ENCODE measurements around the gene CDH13.

The CDH13 gene

DNA sequence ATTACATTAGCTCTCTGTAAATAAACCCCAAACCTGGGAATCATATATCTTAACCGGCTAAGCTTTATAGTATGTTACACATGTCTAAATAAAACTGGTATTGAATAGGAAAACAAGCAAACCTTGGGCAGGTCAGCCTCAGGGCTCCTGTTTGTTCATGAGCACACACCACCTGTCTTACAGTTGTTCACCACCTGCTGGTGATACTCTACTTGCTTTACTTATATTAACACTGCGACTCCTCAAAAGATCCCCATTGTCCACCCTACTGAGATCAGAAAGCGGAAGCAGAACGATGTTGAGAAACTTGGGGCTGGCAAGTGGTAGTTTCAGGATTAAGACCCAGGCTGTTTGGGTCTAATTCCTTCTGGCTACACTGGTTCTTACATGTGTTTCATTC, 16.4 kb downstream of the CDH13 start:
- peaks cover 22% of the 10 kb centered on the region for H3K4me1 ChIP-seq (ENCODE audit: insufficient read depth, poor library complexity, severe bottlenecking)
- H3K9me3 ChIP-seq (ENCODE audit: severe bottlenecking) = no peaks in the 10 kb centered on the region
- H3K4me3 ChIP-seq (ENCODE audit: severe bottlenecking) = no peak overlapping the region
- TF ChIP-seq, protein P1, sequence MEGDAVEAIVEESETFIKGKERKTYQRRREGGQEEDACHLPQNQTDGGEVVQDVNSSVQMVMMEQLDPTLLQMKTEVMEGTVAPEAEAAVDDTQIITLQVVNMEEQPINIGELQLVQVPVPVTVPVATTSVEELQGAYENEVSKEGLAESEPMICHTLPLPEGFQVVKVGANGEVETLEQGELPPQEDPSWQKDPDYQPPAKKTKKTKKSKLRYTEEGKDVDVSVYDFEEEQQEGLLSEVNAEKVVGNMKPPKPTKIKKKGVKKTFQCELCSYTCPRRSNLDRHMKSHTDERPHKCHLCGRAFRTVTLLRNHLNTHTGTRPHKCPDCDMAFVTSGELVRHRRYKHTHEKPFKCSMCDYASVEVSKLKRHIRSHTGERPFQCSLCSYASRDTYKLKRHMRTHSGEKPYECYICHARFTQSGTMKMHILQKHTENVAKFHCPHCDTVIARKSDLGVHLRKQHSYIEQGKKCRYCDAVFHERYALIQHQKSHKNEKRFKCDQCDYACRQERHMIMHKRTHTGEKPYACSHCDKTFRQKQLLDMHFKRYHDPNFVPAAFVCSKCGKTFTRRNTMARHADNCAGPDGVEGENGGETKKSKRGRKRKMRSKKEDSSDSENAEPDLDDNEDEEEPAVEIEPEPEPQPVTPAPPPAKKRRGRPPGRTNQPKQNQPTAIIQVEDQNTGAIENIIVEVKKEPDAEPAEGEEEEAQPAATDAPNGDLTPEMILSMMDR (IDR thresholded peaks at IDR 0.05; ENCODE audit: poor library complexity, severe bottlenecking) = no peak
- no peak for ATAC-seq (ENCODE audit: low read depth)
- DNase-seq (ENCODE audit: low spot score) = no peak
- no peak overlapping the region for H3K27ac ChIP-seq (ENCODE audit: poor library complexity, severe bottlenecking)
- H3K27me3 ChIP-seq (ENCODE audit: insufficient read depth, poor library complexity, severe bottlenecking) = no peaks in the 10 kb centered on the region
- peaks cover 8% of the 10 kb centered on the region for H3K36me3 ChIP-seq (ENCODE audit: low read depth)

DNA sequence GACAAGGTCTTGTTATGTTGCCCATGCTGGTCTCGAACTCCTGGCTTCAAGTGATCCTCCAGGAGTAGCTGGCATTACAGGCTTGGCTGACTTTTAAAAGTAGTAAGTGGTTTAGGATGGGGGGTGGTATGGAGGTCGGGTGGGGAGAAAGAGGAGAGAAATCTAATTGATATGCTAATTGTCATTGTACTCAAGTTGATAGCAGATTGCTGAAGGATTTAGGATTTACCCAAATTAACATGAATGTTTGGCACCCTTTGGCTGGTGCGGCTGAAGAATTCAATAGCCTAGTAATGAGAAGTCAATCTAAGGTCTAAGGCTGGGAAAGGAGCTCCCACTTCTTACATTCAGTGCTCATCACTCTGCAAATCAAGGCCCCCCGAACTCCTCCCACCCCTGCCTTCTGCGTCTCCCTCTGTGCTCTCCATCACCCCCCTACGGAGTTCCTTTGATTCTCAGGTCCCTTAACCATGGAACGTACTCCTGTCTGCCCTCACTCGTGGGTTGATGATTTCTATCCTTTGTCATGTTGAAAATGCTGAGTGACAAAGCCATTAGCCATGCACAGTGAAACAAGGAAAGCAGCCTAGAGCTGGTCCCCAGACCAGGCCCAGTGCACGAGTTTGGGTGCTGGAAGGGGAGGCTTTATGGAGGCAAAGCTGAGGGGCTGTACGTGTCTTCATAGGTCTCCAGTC, 17.3 kb downstream of the CDH13 start:
- Histone ChIP-seq H3K27me3 (ENCODE audit: insufficient read depth, poor library complexity, severe bottlenecking) (no peaks in the 10 kb centered on the region), H3K9me3 (ENCODE audit: severe bottlenecking) (no peaks in the 10 kb centered on the region), H3K4me1 (ENCODE audit: insufficient read depth, poor library complexity, severe bottlenecking) (peaks cover 12% of the 10 kb centered on the region), H3K27ac (ENCODE audit: poor library complexity, severe bottlenecking) (no peak overlapping the region), H3K4me3 (ENCODE audit: severe bottlenecking) (no peak overlapping the region), H3K36me3 (ENCODE audit: low read depth) (peaks cover 6% of the 10 kb centered on the region; the same call in 1 of the 2 replicates)
- TF ChIP-seq, protein P1 (IDR thresholded peaks at IDR 0.05; ENCODE audit: poor library complexity, severe bottlenecking) = no peak
- no peak for DNase-seq (ENCODE audit: low spot score)
- ATAC-seq (ENCODE audit: low read depth) = no peak

DNA sequence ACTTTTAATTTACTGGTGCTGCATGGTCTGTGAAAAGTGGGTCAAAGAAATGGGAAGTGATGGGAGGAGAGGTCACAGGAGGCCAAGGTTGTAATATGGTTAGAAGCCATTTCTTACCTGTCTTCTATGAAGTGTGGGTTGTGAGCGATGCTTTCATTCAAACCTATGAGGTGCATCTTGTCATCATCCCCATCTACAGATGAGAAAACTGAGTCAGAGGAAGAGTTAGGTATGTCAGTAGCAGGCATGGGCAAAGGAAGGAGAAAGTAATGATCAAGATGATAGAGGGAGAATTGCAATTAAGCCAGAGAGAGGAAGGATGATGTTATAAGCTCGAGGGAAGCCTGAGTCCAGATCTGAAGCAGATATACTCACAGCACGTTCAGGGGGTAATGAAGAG, 19.7 kb downstream of the CDH13 start:
- ATAC-seq (ENCODE audit: low read depth) (no peak), DNase-seq (ENCODE audit: low spot score) (no peak)
- no peaks in the 10 kb centered on the region for H3K9me3 ChIP-seq (ENCODE audit: severe bottlenecking)
- H3K4me3 ChIP-seq (ENCODE audit: severe bottlenecking) = no peak overlapping the region
- no peaks in the 10 kb centered on the region for H3K27me3 ChIP-seq (ENCODE audit: insufficient read depth, poor library complexity, severe bottlenecking)
- H3K4me1 ChIP-seq (ENCODE audit: insufficient read depth, poor library complexity, severe bottlenecking) = peaks cover 6% of the 10 kb centered on the region
- TF ChIP-seq, protein P1 (IDR thresholded peaks at IDR 0.05; ENCODE audit: poor library complexity, severe bottlenecking) = no peak
- peaks cover 2% of the 10 kb centered on the region; the same call in 1 of the 2 replicates for H3K36me3 ChIP-seq (ENCODE audit: low read depth)
- H3K27ac ChIP-seq (ENCODE audit: poor library complexity, severe bottlenecking) = no peak overlapping the region

DNA sequence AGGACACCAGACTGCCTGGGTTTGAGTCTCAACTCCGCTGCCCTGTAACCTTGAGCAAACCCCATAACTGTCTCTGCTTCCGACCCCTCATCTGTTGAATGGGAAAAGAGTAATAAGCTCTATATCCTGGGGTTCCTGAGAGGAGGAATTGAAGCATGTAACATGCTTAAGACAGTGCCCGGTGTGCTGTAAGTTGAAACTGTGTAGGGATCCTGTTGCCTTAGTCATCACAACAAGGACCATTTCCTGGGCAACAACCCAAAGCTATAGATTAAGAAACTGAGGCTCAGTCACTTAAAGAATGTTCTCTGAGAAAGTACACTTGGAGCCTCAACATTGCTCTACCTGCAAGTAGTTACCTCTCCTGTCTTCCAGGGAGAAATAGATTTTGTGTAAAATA, 23.0 kb downstream of the CDH13 start:
- DNase-seq (ENCODE audit: low spot score) (no peak), ATAC-seq (ENCODE audit: low read depth) (no peak)
- TF ChIP-seq, protein P1 (IDR thresholded peaks at IDR 0.05; ENCODE audit: poor library complexity, severe bottlenecking) = no peak

DNA sequence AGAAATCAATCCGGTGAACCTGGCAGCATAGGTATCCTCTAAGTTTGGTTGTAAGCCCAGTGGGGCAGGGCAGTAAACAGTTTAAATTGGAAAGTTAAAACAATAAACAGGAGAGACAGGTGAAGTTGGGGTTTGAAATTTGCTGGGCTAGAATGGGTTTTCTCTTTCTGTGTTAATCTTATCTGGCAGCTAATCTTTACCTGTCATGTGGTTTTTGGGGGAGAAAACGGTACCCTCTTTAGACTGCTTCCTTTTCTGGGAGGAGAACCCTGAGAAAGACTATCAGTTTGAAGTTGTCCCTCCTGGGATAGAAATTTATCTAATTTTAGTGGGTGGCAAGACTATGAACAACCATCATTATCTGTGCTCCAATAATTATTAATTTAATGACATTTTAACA, 24.0 kb downstream of the CDH13 start:
- no peak overlapping the region for H3K4me3 ChIP-seq (ENCODE audit: severe bottlenecking)
- peaks cover 47% of the 10 kb centered on the region for H3K4me1 ChIP-seq (ENCODE audit: insufficient read depth, poor library complexity, severe bottlenecking)
- no peaks in the 10 kb centered on the region for H3K36me3 ChIP-seq (ENCODE audit: low read depth)
- ATAC-seq (ENCODE audit: low read depth) = no peak
- TF ChIP-seq, protein P1 (IDR thresholded peaks at IDR 0.05; ENCODE audit: poor library complexity, severe bottlenecking) = no peak
- H3K9me3 ChIP-seq (ENCODE audit: severe bottlenecking) = no peaks in the 10 kb centered on the region
- DNase-seq (ENCODE audit: low spot score) = no peak
- H3K27ac ChIP-seq (ENCODE audit: poor library complexity, severe bottlenecking) = peak overlapping the region; percentile 99
- H3K27me3 ChIP-seq (ENCODE audit: insufficient read depth, poor library complexity, severe bottlenecking) = no peaks in the 10 kb centered on the region

More for the DNA sequence above, 23.0 kb downstream of the CDH13 start:
- H3K27me3 ChIP-seq (ENCODE audit: insufficient read depth, poor library complexity, severe bottlenecking) = no peaks in the 10 kb centered on the region
- no peak overlapping the region for H3K27ac ChIP-seq (ENCODE audit: poor library complexity, severe bottlenecking)
- H3K4me1 ChIP-seq (ENCODE audit: insufficient read depth, poor library complexity, severe bottlenecking) = peaks cover 37% of the 10 kb centered on the region
- H3K36me3 ChIP-seq (ENCODE audit: low read depth) = no peaks in the 10 kb centered on the region
- no peak overlapping the region for H3K4me3 ChIP-seq (ENCODE audit: severe bottlenecking)
- H3K9me3 ChIP-seq (ENCODE audit: severe bottlenecking) = no peaks in the 10 kb centered on the region

Data from RWPE2 (cell line).